Tibial nerve (tissue), 4 donors: ENCODE data around the gene THOC6.

Source experiments
- CTCF ChIP-seq, 5 experiments: fragments of 200-600 bp in 3 of 5; fragments of 450-650 bp in 2 of 5; sonication (generic) in 3 of 5; IDR thresholded peaks; one replicate each; pipeline ENCODE4 v1.5.1; 2016 to 2019; ENCODE audit warnings: antibody characterized with exemption in 5 of 5, mild to moderate bottlenecking in 3 of 5, moderate library complexity in 2 of 5
- EP300 ChIP-seq, 2 donors: sonication (generic); formaldehyde crosslinking; IDR thresholded peaks; one replicate each; pipeline ENCODE4 v1.6.1; 2017; ENCODE audit warnings: antibody characterized with exemption in 2 of 2, mild to moderate bottlenecking in 1 of 2

- TF ChIP-seq CTCF (IDR thresholded peaks at IDR 0.05) (no peak), EP300 (IDR thresholded peaks at IDR 0.05) (no peak)
Observed at GRCh38 chr16:3030222-3031212, 6.7 kb downstream of the THOC6 start.
